B cell (primary cell): Measurements from ENCODE around the gene HLA-B. TPM values are rescaled to one million over a fixed set of nuclear protein-coding genes. Genes with fewer than 3 reads are reported as not detected.

Experiments used
- ATAC-seq: fragments of 200-7000 bp; cut with Tn5 transposase; one replicate; pipeline ENCODE4 v1.10.0; 2021; ENCODE audit warnings: low read depth, mild to moderate bottlenecking, moderate number of reproducible peaks, moderate library complexity
- CTCF ChIA-PET: fragments of 350-600 bp; sonication (Branson Sonifier 250); formaldehyde crosslinking; loops from one replicate; lab custom pipeline; 2021; ENCODE audit warnings: antibody characterized with exemption, inconsistent platforms; lab: Charles Lee
- POLR2A ChIA-PET: fragments of 350-600 bp; sonication (Branson Sonifier 250); formaldehyde crosslinking; loops from one replicate; lab custom pipeline; 2021; ENCODE audit warnings: antibody characterized with exemption; lab: Charles Lee
- DNase-seq: peaks from one replicate; pipeline ENCODE4 v3.0.0; 2013
- H2AFZ ChIP-seq: 2 replicates; pipeline ENCODE4 v1.6.1; 2012; ENCODE audit warnings: mild to moderate bottlenecking, low read depth, low read length; ENCODE audit not compliant: insufficient read depth, poor library complexity, severe bottlenecking
- H3K27ac ChIP-seq, 2 donors: 1 replicate in 1 of 2; 2 replicates in 1 of 2; pipeline ENCODE4 v1.5.1; 2012 to 2013; ENCODE audit warnings: low read length in 2 of 2, mild to moderate bottlenecking in 2 of 2, moderate library complexity in 1 of 2
- H3K27me3 ChIP-seq, 4 experiments: fragments of 200-600 bp in 1 of 4; sonication (generic) in 1 of 4; replicated peaks in 1 of 4; 1 replicate in 2 of 4; 2 replicates in 2 of 4; pipeline versions ENCODE4 v1.6.1 to v1.7.0; 2013 to 2016; ENCODE audit warnings: low read length in 3 of 4, mild to moderate bottlenecking in 2 of 4, mixed read lengths in 1 of 4, moderate library complexity in 1 of 4; ENCODE audit not compliant: insufficient read depth in 4 of 4, control insufficient read depth in 3 of 4; ENCODE audit errors: control extremely low read depth in 1 of 4
- H3K36me3 ChIP-seq, 2 experiments: replicated peaks in 1 of 2; 1 replicate in 1 of 2; 2 replicates in 1 of 2; pipeline versions ENCODE4 v1.6.1 to v1.7.1; 2013; ENCODE audit warnings: low read length in 1 of 2; ENCODE audit not compliant: insufficient read depth in 2 of 2, control insufficient read depth in 1 of 2; ENCODE audit errors: control extremely low read depth in 1 of 2, extremely low read depth in 1 of 2
- H3K4me1 ChIP-seq, 2 donors: fragments of 200-600 bp in 1 of 2; sonication (generic) in 1 of 2; 1 replicate in 1 of 2; 2 replicates in 1 of 2; pipeline versions ENCODE4 v1.5.1 to v1.6.1; 2013 to 2017; ENCODE audit warnings: low read length in 2 of 2; ENCODE audit not compliant: control insufficient read depth in 2 of 2, insufficient read depth in 2 of 2
- H3K4me2 ChIP-seq: replicated peaks from 2 replicates; pipeline ENCODE3; 2012; ENCODE audit warnings: mild to moderate bottlenecking, low read depth, low read length; ENCODE audit not compliant: poor library complexity, severe bottlenecking
- H3K4me3 ChIP-seq, 5 experiments: fragments of 200-600 bp in 1 of 5; sonication (generic) in 1 of 5; 1 replicate in 3 of 5; 2 replicates in 2 of 5; pipeline versions ENCODE4 v1.5.1 to v1.7.0; 2011 to 2016; ENCODE audit warnings: low read length in 4 of 5, mild to moderate bottlenecking in 4 of 5, low read depth in 2 of 5, control low read depth in 1 of 5, moderate library complexity in 1 of 5; ENCODE audit not compliant: insufficient read depth in 1 of 5; ENCODE audit errors: control extremely low read depth in 1 of 5, extremely low read depth in 1 of 5
- H3K79me2 ChIP-seq: fragments of 200-600 bp; sonication (generic); one replicate; pipeline ENCODE4 v1.6.0; 2016; ENCODE audit warnings: low read length; ENCODE audit not compliant: control insufficient read depth, insufficient read depth
- H3K9ac ChIP-seq: fragments of 200-600 bp; sonication (generic); 2 replicates; pipeline ENCODE4 v1.6.1; 2017; ENCODE audit warnings: mild to moderate bottlenecking, low read length, moderate library complexity
- H3K9me3 ChIP-seq, 3 donors: one replicate each; pipeline versions ENCODE4 v1.6.1 to v1.7.1; 2013; ENCODE audit warnings: low read length in 2 of 3; ENCODE audit not compliant: control insufficient read depth in 2 of 3, insufficient read depth in 1 of 3; ENCODE audit errors: control extremely low read depth in 1 of 3
- H4K20me1 ChIP-seq: 2 replicates; pipeline ENCODE4 v1.6.0; 2012; ENCODE audit warnings: mild to moderate bottlenecking, low read length; ENCODE audit not compliant: insufficient read depth, control insufficient read depth, poor library complexity, severe bottlenecking
- H3K27ac Mint-ChIP-seq: one replicate; pipeline ENCODE4 v1.8.0; 2021; ENCODE audit warnings: mixed read lengths
- H3K27me3 Mint-ChIP-seq: one replicate; pipeline ENCODE4 v1.8.0; 2021; ENCODE audit warnings: mixed read lengths
- H3K4me1 Mint-ChIP-seq: one replicate; pipeline ENCODE4 v1.8.0; 2021; ENCODE audit warnings: mixed read lengths
- H3K4me3 Mint-ChIP-seq: one replicate; pipeline ENCODE4 v1.8.0; 2021; ENCODE audit warnings: mixed read lengths
- H3K9me3 Mint-ChIP-seq: one replicate; pipeline ENCODE4 v1.8.0; 2022; ENCODE audit warnings: mixed read lengths; ENCODE audit not compliant: insufficient read depth
- EZH2 ChIP-seq: IDR thresholded peaks from 2 replicates; pipeline ENCODE4 v1.6.1; 2012; ENCODE audit warnings: borderline replicate concordance, low read depth, mild to moderate bottlenecking, moderate library complexity, low read length; ENCODE audit not compliant: insufficient read depth, poor library complexity, severe bottlenecking
- WGBS: methylation state at CpG from one replicate; pipeline ENCODE4 v1.1.5; 2013; ENCODE audit warnings: missing lambda C conversion rate; ENCODE audit not compliant: insufficient coverage; 5-methylcytosine and 5-hydroxymethylcytosine counted together
- intact Hi-C: fragments of 100-400 bp; cut with micrococcal nuclease; formaldehyde crosslinking; loops from one replicate; pipeline ENCODE4 v1.10.0; 2022
- polyA plus RNA-seq: library from polyadenylated mRNA; depleted of rRNA; stranded (reverse); fragments of >200 nt; gene quantifications from 2 replicates; pipeline ENCODE4 v1.2.3, GENCODE V29; 2012
- total RNA-seq, 2 donors: library from RNA; stranded (reverse); fragments of 120-200 nt in 1 of 2; gene quantifications; 1 replicate in 1 of 2; 2 replicates in 1 of 2; pipeline versions ENCODE4 v1.2.3 to v1.2.4, GENCODE V29; 2013 to 2022
- TF ChIP-seq, protein P1 (sequence below): fragments of 200-600 bp; IDR thresholded peaks from one replicate; pipeline ENCODE4 v1.8.0; 2022; ENCODE audit warnings: antibody characterized with exemption, mild to moderate bottlenecking

HLA-B gene
- total and polyA plus RNA-seq, 2 donors (not counting 1 experiment from before 2014, with no cell fraction given) = 4,028 to 7,345 TPM

DNA sequence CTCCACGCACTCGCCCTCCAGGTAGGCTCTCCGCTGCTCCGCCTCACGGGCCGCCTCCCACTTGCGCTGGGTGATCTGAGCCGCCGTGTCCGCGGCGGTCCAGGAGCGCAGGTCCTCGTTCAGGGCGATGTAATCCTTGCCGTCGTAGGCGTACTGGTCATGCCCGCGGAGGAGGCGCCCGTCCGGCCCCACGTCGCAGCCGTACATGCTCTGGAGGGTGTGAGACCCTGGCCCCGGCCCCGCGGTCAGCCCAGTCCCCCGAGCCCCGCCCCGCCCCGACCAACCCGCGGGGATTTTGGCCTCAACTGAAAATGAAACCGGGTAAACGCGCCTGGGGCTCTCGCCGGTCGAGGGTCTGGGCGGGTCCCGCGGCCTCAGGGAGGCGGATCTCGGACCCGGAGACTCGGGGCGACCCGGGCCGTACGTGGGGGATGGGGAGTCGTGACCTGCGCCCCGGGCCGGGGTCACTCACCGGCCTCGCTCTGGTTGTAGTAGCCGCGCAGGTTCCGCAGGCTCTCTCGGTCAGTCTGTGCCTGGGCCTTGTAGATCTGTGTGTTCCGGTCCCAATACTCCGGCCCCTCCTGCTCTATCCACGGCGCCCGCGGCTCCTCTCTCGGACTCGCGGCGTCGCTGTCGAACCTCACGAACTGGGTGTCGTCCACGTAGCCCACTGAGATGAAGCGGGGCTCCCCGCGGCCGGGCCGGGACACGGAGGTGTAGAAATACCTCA, 598 bp downstream of the HLA-B start:
- DNase-seq = peak; percentile 78
- Histone ChIP-seq H3K79me2 (peaks cover 59% of the 10 kb centered on the region), H3K9me3 (no peaks in the 10 kb centered on the region), H3K9ac (peak overlapping the region; percentile 100), H3K36me3 (peaks cover 2 to 36% of the 10 kb centered on the region in 2 experiments), H4K20me1 (peaks cover 53% of the 10 kb centered on the region), H3K4me1 (peaks cover 48% of the 10 kb centered on the region in 2 donors), H3K27me3 (no peaks in the 10 kb centered on the region), H3K27ac (peak overlapping the region; percentile 98 to 100), H3K4me2 (peak overlapping the region; percentile 92), H3K4me3 (peak overlapping the region in 4 of 5 experiments; percentile 67 to 98 (median 88)), H2AFZ (no peak overlapping the region)
- ChIA-PET CTCF (no interaction called here), POLR2A (interaction anchor here (1.9 kb wide), 1 partner anchor 87 kb away, joined by 38 read pairs; no protein-coding TSS in a partner anchor)
- Mint-ChIP-seq H3K27me3 (no peaks in the 10 kb centered on the region), H3K27ac (peak overlapping the region; percentile 100), H3K4me3 (peak overlapping the region; percentile 99), H3K9me3 (no peaks in the 10 kb centered on the region), H3K4me1 (peaks cover 61% of the 10 kb centered on the region)
- WGBS = under 1% methylated on average over 56 of the region's 83 CpGs
- ATAC-seq = peak; percentile 9
- no peak for TF ChIP-seq EZH2
- TF ChIP-seq, protein P1, sequence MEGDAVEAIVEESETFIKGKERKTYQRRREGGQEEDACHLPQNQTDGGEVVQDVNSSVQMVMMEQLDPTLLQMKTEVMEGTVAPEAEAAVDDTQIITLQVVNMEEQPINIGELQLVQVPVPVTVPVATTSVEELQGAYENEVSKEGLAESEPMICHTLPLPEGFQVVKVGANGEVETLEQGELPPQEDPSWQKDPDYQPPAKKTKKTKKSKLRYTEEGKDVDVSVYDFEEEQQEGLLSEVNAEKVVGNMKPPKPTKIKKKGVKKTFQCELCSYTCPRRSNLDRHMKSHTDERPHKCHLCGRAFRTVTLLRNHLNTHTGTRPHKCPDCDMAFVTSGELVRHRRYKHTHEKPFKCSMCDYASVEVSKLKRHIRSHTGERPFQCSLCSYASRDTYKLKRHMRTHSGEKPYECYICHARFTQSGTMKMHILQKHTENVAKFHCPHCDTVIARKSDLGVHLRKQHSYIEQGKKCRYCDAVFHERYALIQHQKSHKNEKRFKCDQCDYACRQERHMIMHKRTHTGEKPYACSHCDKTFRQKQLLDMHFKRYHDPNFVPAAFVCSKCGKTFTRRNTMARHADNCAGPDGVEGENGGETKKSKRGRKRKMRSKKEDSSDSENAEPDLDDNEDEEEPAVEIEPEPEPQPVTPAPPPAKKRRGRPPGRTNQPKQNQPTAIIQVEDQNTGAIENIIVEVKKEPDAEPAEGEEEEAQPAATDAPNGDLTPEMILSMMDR = no peak
- intact Hi-C loops = loop anchor here (2.0 to 10.0 kb wide), 3 partner anchors 46 to 742 kb away; partner anchors contain the start of genes MICA, MRPS18B, PPP1R10 and TCF19

DNA sequence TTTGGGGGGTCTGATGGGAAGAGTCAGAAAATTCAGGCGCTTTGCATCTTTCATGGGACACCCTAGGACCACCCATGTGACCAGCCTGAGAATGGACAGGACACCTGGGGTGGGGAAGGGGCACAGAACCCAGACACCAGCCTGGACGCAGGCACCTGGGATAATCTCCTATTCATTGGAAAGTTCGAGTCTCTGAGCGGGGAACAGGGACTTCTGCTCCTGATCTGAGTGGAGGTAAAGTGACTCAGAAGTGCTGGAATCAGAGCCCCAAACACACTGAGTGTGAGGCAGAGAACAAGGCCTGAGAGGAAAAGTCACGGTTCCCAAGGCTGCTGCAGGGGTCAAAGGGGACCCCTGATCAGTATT, 1.4 kb downstream of the HLA-B start:
- TF ChIP-seq, protein P1 = no peak
- no peak for TF ChIP-seq EZH2
- peaks cover 2 to 36% of the 10 kb centered on the region in 2 experiments for H3K36me3 ChIP-seq
- peaks cover 69% of the 10 kb centered on the region for H3K4me1 Mint-ChIP-seq
- H2AFZ ChIP-seq = no peak overlapping the region
- CTCF ChIA-PET = interaction anchor here (1.1 to 4.2 kb wide), 2 partner anchors 11 to 152 kb away, joined by 3 to 21 read pairs; no protein-coding TSS in a partner anchor
- H3K79me2 ChIP-seq = peaks cover 63% of the 10 kb centered on the region
- peaks cover 55 to 56% of the 10 kb centered on the region in 2 donors for H3K4me1 ChIP-seq
- peak overlapping the region; percentile 99 for H3K4me3 Mint-ChIP-seq
- peak overlapping the region in 1 of 2 donors; percentile 100 for H3K27ac ChIP-seq
- peak overlapping the region; percentile 100 for H3K9ac ChIP-seq
- H3K27me3 Mint-ChIP-seq = no peaks in the 10 kb centered on the region
- peak overlapping the region; percentile 92 for H3K4me2 ChIP-seq
- no peaks in the 10 kb centered on the region for H3K27me3 ChIP-seq
- intact Hi-C loops = loop anchor here (5.0 to 10.0 kb wide), 2 partner anchors 47 to 741 kb away; partner anchors contain the start of genes MICA, MRPS18B and PPP1R10
- no peaks in the 10 kb centered on the region for H3K9me3 ChIP-seq
- ATAC-seq (no peak), DNase-seq (no peak)
- H3K9me3 Mint-ChIP-seq = no peaks in the 10 kb centered on the region
- 47% methylated on average over 3 of the region's 5 CpGs for WGBS
- peak overlapping the region; percentile 67 to 98 (median 88) for H3K4me3 ChIP-seq
- H3K27ac Mint-ChIP-seq = peak overlapping the region; percentile 100
- POLR2A ChIA-PET = interaction anchor here (0.7 to 1.9 kb wide), 2 partner anchors 83 to 86 kb away, joined by 4 to 38 read pairs; no protein-coding TSS in a partner anchor
- H4K20me1 ChIP-seq = peaks cover 60% of the 10 kb centered on the region
